Prostate gland (tissue), 2 donors: ENCODE data around the gene IGF2BP2. TPM values are rescaled to one million over a fixed set of nuclear protein-coding genes. Genes with fewer than 3 reads are reported as not detected.
"Not testable (repeated sequence)": the region's sequence is repeated elsewhere in the genome, so short reads cannot be mapped to it uniquely, and the experiment has no call there.

Source experiments
- DNase-seq: peaks from one replicate; pipeline ENCODE4 v3.0.0-alpha.2; 2019; ENCODE audit warnings: low spot score
- H3K27ac ChIP-seq, 2 donors: fragments of 200-600 bp; sonication (generic); 2 replicates each; pipeline ENCODE4 v1.5.1; 2017 to 2019
- H3K27me3 ChIP-seq: fragments of 200-600 bp; sonication (generic); replicated peaks from 2 replicates; pipeline ENCODE4 v1.5.1; 2019; ENCODE audit not compliant: insufficient read depth
- H3K36me3 ChIP-seq, 2 donors: fragments of 200-600 bp; sonication (generic); 1 replicate in 1 of 2; 2 replicates in 1 of 2; pipeline versions ENCODE4 v1.5.1 to v1.8.1; 2017 to 2019
- H3K4me1 ChIP-seq: fragments of 200-600 bp; sonication (generic); replicated peaks from 2 replicates; pipeline ENCODE4 v1.5.1; 2019
- H3K4me3 ChIP-seq, 2 donors: fragments of 200-600 bp; sonication (generic); 2 replicates each; pipeline ENCODE4 v1.5.1; 2017 to 2019
- H3K9me3 ChIP-seq: fragments of 200-600 bp; sonication (generic); 2 replicates; pipeline ENCODE4 v1.5.1; 2017
- CTCF ChIP-seq, 4 experiments: fragments of 200-600 bp in 2 of 4; fragments of 450-650 bp in 2 of 4; sonication (generic) in 2 of 4; IDR thresholded peaks; 1 replicate in 3 of 4; 2 replicates in 1 of 4; pipeline ENCODE4 v1.5.1; 2016 to 2019; ENCODE audit warnings: antibody characterized with exemption in 4 of 4, mild to moderate bottlenecking in 2 of 4, moderate library complexity in 2 of 4
- POLR2A ChIP-seq: fragments of 450-650 bp; IDR thresholded peaks from one replicate; pipeline ENCODE4 v1.6.1; 2016; ENCODE audit warnings: antibody characterized with exemption, mild to moderate bottlenecking
- POLR2AphosphoS5 ChIP-seq: sonication (generic); formaldehyde crosslinking; IDR thresholded peaks from one replicate; pipeline ENCODE4 v1.6.1; 2017; ENCODE audit warnings: antibody characterized with exemption
- WGBS: methylation state at CpG from one replicate; pipeline ENCODE4 v1.1.5; 2018; 5-methylcytosine and 5-hydroxymethylcytosine counted together
- intact Hi-C: fragments of 100-400 bp; cut with DNase I; formaldehyde crosslinking; loops from one replicate; pipeline ENCODE4 v1.14.2; 2022
- total RNA-seq, 2 donors: library from RNA; depleted of rRNA; stranded (reverse); fragments of >200 nt; gene quantifications; one replicate each; pipeline ENCODE4 v1.1.0, GENCODE V29; 2016

The IGF2BP2 gene
- total RNA-seq, 2 donors from 2014 or later, result 1.2 to 8.8 TPM

DNA sequence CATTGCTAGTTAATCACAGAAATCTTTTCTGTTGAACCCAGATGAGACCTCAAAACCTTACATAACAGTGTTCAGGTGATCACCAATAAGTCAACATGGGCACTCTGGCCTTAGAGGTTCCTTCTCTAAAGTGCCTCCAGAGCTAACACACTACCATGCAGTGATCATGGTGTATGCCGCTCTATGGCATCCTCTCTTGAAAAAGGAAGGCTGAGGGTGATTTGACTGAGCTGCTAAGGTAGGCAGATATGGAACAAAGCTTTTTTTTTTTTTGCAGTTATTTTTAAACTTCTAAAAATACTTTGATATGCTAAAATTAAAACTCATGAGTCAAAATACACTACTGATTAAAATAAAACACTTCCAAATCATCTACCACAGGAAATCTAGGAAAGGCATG, 46.0 kb downstream of the IGF2BP2 start:
- Histone ChIP-seq H3K27me3 (no peaks in the 10 kb centered on the region), H3K36me3 (no peaks in the 10 kb centered on the region), H3K27ac (no peak overlapping the region), H3K4me3 (no peak overlapping the region), H3K9me3 (no peaks in the 10 kb centered on the region), H3K4me1 (no peaks in the 10 kb centered on the region)
- no peak for TF ChIP-seq POLR2A
- TF ChIP-seq POLR2AphosphoS5, result no peak
- no peak for TF ChIP-seq CTCF (IDR thresholded peaks at IDR 0.05)
- 100% methylated on average over 1 of the region's 1 CpG for WGBS
- intact Hi-C loops, result no loop called here
- no peak for DNase-seq

DNA sequence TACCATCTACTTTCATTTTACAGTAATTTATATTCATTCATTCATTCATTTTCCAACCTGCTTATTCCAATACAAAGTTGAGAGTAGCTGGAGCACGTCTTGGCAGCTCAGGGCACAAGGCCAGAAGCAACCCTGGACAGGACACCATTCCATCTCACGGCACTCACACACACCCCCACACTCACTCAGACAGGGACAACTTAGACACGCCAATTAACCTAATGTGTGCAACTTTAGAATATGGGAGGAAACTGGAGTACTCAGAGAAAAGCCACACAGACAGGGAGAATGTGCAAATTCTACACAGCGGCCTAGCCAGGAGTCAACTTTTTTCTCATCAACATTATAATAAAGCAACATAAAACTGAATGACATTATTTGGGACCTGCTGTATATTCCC, 46.7 kb downstream of the IGF2BP2 start:
- Histone ChIP-seq H3K9me3 (no peaks in the 10 kb centered on the region), H3K4me1 (no peaks in the 10 kb centered on the region), H3K36me3 (no peaks in the 10 kb centered on the region), H3K27me3 (no peaks in the 10 kb centered on the region), H3K4me3 (no peak overlapping the region), H3K27ac (no peak overlapping the region)
- intact Hi-C loops, result no loop called here
- TF ChIP-seq CTCF (IDR thresholded peaks at IDR 0.05) (no peak), POLR2AphosphoS5 (no peak), POLR2A (no peak)
- WGBS, result 72% methylated on average over 4 of the region's 4 CpGs
- no peak for DNase-seq

GRCh38 chr3:185770109-185770508, 54.7 kb downstream of the IGF2BP2 start:
- H3K4me3 ChIP-seq, result no peak overlapping the region
- no peak for DNase-seq
- H3K9me3 ChIP-seq, result no peaks in the 10 kb centered on the region
- WGBS, result 87% methylated on average over 8 of the region's 8 CpGs
- H3K36me3 ChIP-seq, result no peaks in the 10 kb centered on the region
- no peak for TF ChIP-seq CTCF (IDR thresholded peaks at IDR 0.05)
- no peak for TF ChIP-seq POLR2A
- no peak for TF ChIP-seq POLR2AphosphoS5
- H3K27me3 ChIP-seq, result no peaks in the 10 kb centered on the region
- H3K4me1 ChIP-seq, result no peaks in the 10 kb centered on the region
- H3K27ac ChIP-seq, result no peak overlapping the region
- intact Hi-C loops, result no loop called here

DNA sequence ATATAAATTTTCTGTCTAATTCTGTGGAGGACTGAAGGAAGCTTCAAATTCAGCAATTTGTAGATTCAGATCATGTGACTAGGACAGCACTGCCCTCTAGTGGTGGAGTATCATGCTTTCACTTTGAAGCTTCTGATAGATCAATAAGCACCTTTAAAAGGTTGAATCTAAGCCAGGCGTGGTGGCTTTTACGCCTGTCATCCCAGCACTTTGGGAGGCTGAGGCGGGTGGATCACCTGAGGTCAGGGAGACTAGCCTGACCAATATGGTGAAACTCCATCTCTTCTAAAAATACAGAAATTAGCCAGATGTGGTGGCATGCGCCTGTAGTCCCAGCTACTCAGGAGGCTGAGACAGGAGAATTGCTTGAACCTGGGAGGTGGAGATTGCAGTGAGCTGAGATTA, 56.3 kb downstream of the IGF2BP2 start:
- H3K4me3 ChIP-seq, H3K27me3 ChIP-seq, H3K9me3 ChIP-seq, H3K4me1 ChIP-seq, H3K27ac ChIP-seq, H3K36me3 ChIP-seq: not testable (repeated sequence)
- TF ChIP-seq CTCF (IDR thresholded peaks at IDR 0.05) (peak; percentile 59 to 87 (median 73)), POLR2AphosphoS5 (peak; percentile 14)
- WGBS, result 70% methylated on average over 4 of the region's 4 CpGs
- DNase-seq, result peak; percentile 51
- intact Hi-C loops, result loop anchor here (5.0 kb wide), 1 partner anchor 106 kb away; no protein-coding TSS in a partner anchor

DNA sequence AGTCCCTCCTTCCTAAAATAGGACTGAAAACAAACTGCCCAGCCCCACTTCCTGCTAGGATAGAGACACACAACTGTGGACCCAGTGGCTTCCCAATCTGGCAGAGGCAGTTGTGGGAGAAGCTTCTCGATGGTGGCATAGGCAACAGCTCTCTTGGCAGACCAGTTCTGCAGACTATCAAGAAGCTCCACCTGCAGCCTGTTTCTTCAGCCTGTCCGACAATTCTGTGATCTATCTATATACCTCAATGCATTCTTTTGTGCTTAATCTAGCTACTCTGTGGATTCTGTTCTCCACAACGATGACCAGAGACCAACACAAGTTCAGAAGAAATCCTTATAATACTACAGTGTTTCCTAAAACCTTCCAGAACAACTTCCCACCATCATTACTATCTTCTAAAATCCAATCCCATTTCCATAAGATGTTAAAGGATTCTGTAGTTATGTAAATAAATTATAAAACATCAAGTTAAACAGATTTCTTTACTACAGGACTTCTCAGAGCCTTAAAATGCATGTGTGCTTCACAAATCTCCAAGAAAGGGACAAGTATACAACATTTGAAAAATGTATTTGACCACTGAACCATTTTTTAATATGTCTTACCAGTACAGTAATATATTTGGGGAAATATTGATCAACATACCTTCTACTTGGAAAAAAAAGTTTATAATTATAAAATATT, 57.7 kb downstream of the IGF2BP2 start:
- intact Hi-C loops, result loop anchor here (5.0 kb wide), 1 partner anchor 105 kb away; no protein-coding TSS in a partner anchor
- peaks cover 3% of the 10 kb centered on the region for H3K27me3 ChIP-seq
- no peak overlapping the region for H3K4me3 ChIP-seq
- no peak for DNase-seq
- no peaks in the 10 kb centered on the region for H3K4me1 ChIP-seq
- 53% methylated on average over 3 of the region's 3 CpGs for WGBS
- TF ChIP-seq POLR2AphosphoS5, result no peak
- TF ChIP-seq CTCF (IDR thresholded peaks at IDR 0.05), result no peak
- TF ChIP-seq POLR2A, result no peak
- H3K9me3 ChIP-seq, result no peaks in the 10 kb centered on the region
- H3K27ac ChIP-seq, result no peak overlapping the region
- H3K36me3 ChIP-seq, result no peaks in the 10 kb centered on the region
